CD4-positive, alpha-beta T cell treated with Interleukin-12 subunit alpha and Interleukin-12 subunit beta, for 1 hour (primary cell): Measurements from ENCODE around the gene YPEL1.
"Not testable (repeated sequence)": the region's sequence is repeated elsewhere in the genome, so short reads cannot be mapped to it uniquely, and the experiment has no call there.

Experiments used
- DNase-seq: peaks from one replicate; pipeline ENCODE4 v3.0.0-alpha.2; 2020

Gene YPEL1

DNA sequence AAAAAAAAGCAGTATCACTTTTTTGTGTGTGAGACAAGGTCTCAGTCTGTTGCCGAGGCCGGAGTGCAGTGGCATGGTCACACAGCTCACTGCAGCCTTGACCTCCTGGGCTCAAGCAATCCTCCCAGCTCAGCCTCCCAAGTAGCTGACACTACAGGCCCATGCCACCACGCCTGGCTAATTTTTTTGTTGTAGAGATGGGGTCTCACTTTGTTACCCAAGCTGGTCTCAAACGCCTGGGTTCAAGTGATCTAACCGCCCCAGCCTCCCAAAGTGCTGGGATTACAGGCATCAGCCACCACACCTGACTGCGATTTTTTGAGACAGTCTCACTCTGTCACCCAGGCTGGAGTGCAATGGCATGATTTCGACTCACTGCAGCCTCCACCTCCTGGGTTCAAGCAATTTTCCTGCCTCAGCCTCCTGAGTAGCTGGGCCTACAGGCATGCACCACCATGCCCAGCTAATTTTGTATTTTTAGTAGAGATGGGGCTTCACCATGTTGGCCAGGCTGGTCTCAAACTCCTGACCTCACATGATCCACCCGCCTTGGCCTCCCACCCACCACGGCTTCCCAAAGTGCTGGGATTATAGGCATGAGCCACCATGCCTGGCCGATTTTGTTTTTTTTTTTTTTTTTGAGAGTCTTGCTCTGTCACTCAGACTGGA, 15.3 kb downstream of the YPEL1 start:
- not testable (repeated sequence) for DNase-seq

DNA sequence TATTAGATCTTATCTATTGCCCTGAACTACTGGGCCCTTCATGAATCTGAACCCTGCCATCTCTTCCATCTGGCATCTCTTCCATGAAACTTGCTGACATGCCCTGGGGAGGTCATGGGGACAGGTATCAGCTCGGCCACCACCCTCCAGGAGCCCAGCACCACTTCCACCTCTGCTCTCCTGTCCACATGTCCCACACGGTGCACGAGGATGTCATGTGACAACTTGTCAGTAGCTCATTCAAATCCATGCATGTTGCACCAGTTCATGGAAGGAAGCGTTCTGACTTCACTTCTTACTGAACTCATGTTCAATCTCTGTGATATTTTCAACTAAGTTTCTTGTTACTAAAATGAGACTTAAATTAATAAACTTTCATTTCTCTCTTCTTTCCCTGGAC, 16.6 kb downstream of the YPEL1 start:
- DNase-seq, result no peak

DNA sequence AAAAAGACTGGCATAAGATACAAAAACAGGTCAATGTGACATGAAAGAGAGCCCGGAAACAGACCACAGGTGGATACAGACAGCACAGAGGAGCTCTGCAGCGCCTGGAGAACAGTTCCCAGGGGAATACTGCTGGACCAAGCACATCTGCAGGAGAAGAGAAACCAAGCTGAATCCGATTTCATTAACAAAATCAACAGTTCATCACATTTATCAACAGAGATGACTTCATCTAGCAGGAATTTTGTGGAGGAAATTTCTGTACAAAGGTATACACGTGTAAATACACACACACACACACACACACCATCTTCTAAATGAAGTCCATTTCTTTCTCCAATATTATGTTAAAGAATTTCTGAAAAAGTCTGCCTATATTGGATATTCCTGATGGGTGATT, 17.1 kb downstream of the YPEL1 start:
- no peak for DNase-seq

DNA sequence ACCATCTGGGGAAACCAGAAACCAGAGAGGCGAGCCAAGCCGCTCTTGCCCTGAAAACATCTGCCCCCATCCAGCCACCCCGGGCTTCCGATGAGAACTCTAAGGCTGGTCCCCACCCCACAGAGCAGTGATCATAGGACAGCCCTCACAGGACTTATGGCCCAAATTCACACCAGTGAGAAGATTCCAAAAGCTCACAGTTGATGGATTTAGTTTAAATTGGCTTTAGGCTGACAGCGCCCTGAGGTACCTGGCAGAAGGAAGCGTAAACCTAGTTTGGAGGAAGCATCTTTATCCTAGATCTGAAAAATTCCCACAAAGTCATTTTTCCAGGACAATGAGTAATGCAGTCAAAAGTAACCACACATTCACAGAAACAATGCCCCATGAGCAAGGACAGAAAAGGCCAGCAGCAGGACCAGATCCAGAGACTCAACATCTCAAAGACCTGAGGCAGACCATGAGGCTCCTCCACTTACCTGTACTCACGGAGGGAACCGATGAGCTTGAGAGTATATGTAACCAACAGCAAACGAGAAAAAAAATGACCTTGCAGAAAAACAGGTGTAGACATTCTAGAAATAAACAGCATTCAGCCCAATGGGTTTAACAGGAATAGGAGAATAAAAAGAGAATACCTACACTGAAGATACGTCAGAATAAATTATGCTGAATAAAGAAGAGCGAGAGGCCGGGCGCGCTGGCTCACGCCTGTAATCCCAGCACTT, 19.0 kb downstream of the YPEL1 start:
- not testable (repeated sequence) for DNase-seq

DNA sequence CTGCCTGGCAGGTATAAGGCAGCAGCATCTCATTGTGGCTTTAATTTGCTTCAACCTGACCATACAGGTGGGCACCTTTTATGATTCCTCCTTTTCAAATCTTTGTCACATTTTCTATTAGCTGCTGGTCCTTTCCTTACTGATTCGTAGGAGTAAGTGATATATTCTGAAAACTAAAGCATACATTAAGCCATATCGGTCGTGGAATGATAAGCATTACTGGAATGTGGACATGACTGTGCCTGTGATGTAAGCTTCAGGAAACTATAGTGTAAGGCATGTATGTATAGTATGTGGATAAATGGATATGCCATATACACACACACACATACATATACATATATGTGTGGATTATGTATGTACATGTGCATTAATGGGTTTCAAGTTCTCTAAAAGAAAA, 20.8 kb downstream of the YPEL1 start:
- DNase-seq, result no peak

DNA sequence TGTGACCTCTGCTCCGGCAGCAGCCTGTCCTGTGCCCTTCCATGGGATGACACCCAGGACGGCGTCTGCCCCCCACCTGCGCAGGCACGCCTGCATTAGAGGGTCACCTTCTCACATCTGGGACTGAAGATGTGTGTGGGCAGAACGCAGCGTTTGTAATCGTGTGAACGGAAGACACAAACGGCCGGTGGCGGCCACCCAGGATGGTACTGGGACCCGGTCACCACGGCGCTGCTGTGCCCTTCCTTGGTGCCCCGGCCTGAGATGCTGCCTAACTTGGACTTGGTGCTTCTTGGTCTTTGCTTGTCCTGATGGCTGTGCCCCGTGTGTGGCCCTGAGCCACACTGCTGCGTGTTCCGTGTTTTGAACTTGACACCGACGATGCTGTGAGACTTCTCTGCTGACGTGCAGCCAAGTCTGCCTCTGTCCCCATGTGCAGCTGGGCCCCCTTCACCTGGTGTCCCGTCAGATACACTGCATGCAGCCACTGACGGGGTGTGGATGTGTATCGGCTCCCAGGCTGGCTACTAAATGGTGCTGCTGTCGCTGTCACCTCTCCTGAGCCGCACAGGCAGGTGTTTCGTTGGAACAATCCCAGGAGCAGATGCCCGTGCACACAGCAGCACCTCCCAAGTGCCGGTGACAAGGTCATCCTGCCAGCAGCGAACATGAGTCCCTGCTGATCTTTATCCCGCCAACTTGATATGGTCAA, 21.4 kb downstream of the YPEL1 start:
- DNase-seq, result no peak

DNA sequence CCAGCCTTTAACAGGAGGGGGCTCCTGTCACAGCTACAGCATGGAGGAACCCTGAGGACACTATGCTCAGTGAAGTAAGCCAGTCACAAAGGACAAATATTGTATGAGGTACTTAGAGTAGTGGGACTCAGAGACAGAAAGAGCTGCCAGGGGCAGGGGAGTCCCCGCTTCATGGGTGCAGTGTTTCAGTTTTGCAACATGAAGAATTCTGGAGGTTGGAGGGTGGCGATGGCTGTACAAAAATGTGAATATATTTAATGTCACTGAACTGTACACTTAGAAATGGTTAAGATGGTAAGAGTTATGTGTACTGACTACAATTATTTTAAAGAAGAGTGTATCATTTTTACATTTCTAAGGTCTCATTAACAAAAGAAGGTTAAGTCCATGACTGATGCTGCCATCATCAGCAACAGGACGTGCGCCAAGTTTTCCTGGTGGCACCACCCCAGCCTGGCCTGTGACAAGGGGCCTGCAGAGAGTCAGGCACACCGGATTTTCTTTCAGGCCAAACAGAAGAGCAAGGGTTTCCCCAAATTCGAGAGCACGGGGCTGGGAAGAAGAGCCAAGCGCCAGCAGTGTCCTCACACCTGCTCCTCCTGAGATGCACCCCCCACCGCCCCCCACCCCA, 22.1 kb downstream of the YPEL1 start:
- DNase-seq, result no peak

DNA sequence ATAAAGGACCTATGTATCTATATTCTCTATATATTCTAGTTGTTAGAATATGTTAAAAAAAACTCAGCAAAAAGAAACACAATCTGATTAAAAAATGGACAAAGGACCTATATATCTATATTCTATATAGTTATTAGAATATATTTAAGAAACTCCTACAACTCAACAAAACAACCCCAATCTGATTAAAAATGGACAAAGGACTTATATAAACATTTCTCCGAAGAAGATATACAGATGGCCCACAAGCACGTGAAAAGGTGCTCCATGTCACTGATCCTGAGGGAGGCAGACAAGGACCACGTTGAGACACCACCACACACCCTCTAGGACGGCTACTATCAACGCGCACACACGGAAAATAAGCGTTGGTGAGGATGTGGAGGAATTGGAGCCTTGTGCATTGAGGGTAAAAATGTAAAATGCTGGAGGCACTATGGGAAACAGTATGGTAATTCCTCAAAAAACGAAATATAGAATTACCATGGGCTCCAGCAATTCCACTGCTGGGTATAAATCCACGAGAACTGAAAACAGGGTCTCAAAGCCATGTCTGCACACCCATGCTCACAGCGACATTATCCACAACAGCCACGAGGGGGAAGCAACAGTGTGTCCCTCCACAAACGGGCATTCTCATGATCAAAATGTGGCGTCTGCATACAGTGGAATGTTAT, 22.7 kb downstream of the YPEL1 start:
- peak; percentile 71 for DNase-seq

DNA sequence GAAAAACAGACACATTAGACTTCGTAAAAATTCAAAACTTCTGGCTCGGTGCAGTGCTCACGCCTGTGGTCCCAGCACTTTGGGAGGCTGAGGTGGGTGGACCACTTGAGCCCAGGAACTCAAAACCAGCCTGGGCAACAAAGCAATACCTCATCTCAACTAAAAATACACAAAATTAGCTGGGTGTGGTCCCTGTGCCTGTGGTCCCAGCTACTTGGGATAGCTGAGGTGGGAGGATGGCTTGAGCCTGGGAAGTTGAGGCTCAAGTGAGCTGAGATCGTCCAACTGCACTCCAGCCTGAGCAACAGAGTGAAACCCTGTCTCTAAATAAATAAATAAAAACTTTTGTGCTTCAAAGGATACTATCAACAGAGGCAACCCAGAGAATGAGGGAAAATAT, 23.7 kb downstream of the YPEL1 start:
- DNase-seq, result no peak

DNA sequence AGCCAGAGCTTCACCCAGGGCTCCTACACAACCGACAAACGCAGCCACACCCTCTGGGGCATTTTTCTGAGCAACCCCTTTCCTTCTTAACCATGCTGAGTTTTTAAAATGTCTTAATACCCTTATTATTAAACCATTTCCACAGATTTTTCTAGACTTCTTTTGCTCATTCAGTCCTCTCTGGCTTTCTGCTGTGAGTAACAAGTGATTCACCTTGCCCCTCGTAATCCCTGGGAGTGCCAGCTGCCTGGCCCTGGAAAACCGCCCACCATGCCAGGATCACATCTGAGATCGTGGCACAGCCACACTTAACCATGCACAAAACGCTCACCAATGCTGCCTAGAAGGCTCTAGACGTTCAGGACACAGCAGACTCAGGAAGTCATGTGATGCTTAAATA, 25.4 kb downstream of the YPEL1 start:
- no peak for DNase-seq

DNA sequence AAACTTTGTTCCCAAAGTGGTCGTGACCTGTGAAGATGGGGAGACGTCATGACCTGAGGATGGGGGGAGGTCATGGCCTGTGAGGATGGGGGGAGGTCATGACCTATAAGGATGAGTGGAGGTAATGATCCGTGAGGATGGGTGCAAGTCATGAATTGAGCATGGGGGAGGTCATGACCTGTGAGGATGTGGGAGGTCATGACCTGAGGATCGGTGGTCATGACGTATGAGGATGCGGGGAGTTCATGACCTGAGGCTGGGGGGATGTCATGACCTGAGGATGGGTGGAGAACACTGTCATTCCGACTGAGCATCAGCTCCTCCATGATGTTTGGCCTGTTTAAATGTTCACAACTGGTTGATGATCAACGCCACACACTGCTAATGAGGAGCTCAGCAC, 25.9 kb downstream of the YPEL1 start:
- DNase-seq, result no peak

DNA sequence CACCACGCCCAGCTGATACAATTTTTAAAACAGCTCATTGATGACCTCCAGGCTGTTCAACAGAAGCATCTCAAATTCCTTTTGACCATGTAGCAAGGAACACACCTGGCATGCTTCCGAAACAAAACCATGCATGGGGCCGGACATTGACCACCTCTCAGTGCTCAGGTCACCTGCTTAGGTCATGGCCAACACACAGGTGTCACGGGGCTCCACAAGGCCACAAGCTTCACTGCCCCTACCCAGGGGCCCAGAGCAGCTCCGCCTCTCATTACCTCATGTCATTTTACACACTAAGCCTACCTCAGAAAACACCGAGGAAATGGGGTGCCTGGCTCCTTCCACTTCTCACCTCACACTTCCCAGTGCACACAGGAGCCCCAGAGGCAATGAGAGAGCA, 26.6 kb downstream of the YPEL1 start:
- no peak for DNase-seq

DNA sequence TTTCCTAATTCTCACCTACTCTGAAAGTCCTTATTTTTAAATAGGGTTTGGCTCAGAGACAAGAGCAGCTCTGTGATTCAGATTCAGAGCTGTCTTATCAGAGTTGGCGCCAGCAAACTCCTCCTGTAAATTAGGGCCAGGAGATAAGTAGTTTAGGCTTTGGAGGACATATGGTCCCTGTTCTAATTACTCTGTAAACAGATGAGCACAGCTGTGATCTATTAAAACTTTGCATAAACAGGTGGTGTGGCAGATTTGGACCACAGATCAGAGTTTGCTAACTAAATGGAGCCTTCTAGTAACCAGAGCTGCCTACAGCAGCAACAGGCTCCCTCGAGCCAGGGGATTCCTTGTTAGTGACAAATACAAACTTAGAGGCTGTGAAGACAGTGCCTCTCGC, 27.9 kb downstream of the YPEL1 start:
- DNase-seq, result no peak

DNA sequence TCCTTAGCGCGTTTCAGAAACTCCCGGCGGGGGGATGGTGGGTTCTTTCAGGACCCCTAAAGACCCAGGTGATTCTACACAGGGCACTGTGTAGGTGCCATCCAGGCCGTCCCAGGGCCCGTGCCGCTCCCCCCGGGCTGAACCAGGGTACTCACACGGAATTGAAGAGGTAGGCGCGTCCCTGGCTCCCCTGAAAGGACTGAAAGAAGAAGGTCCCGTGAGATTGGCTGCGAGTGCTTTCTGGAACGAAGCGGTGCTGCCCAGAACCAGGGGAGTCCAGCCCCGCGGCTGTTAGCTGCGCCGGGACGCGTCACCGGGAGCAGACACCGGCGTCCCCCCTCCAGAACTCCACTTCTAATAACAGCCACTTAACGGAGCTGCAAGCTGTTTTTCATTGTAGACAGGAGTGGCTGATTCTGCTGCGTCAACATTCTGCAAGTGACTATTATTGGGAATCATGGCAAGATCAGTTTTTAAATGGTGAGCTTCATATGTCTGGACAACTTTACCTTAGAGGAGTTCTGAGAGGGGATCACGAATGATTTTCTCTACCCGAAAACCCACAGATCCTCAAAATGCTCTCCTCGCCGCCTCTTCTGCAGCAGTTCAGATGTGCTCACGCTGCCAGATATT, 31.8 kb downstream of the YPEL1 start:
- no peak for DNase-seq

DNA sequence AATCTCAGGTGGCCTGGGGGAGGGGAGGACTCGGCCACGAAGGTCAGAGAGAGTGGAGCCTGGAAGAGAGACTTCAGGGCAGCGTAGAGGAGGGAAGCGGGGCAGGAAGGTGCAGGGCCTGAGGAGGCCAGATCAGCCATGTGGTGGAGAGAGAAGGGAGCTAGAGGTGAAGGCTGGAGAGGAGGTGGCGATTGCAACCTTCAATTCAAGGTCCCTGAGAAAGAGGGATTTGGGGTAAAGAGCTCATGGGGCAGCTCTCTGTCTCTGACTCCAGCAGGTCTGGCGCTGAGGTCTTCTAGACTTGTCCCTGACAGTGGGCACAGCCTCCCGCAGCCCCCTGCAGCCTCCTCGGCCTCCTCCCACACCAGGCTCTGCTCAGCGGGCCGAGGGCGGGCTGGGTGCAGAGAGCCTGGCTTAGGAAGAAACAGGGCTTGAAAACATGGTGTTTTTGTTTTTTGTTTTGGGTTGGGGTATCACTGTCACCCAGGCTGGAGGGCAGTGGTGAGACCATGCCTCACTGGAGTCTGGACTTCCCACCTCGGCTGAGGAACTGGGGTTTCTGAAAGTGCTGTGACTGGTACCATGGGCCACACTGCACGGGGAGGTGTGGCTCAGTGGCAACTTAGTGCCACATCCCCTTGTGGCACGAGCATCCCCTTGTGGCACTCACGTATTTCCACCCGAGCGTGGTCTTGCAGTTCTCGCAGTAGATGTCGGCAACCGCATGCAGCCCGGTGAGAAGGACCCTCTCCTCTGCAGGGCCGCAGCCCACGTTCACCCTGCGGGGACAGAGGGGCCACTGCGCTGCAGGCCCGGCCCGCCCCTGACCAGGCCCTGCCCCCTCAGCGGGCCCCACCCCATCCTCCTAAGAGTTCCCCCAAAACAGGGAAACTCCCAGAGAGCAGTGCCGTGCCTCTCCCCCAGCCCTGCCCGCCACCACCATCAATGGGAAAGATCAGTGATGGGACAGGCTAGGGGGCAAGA, 32.6 kb downstream of the YPEL1 start:
- DNase-seq, result no peak

DNA sequence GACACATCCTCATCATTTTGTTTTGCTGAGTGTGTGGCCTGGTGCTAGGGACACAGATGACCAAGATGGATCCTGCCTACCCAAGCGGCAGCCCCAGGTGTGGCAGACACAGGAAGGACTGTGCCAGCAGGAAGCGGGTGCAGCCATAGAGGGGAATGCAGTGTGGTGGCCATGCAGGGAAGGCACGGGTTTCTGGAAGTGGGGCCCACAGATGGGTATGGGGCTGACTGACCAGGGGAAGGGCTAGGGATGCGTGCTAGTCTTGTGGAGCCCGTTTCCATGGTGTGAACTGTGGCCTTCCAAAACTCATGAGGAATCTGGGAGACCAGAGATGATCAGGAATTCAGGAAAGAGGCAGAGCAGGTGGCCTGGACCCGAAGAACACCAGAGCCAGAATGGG, 33.5 kb downstream of the YPEL1 start:
- DNase-seq, result no peak

DNA sequence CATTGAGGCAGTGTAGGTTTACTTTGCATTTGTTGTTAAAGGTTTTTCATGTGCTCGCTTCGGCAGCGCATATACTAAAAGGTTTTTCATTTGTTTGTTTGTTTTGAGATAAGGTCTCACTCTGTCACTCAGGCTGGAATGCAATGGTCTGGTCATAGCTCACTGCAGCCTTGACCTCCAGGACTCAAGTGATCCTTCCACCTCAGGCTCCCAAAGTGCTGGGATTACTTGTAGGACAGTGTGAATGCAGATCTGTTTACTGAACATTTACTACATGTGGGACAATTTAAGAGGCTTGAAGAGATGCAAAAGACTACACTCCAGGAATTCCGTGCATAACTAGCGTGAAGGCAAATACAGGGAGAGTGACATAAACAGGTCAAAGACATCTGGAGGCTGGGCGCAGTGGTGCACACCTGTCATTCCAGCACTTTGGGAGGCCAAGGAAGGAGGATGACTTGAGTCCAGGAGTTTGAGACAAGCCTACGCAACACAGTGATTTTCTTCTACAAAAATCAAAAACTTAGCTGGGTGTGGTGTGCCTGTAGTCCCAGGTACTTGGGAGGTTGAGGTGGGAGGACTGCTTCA, 34.1 kb downstream of the YPEL1 start:
- no peak for DNase-seq

DNA sequence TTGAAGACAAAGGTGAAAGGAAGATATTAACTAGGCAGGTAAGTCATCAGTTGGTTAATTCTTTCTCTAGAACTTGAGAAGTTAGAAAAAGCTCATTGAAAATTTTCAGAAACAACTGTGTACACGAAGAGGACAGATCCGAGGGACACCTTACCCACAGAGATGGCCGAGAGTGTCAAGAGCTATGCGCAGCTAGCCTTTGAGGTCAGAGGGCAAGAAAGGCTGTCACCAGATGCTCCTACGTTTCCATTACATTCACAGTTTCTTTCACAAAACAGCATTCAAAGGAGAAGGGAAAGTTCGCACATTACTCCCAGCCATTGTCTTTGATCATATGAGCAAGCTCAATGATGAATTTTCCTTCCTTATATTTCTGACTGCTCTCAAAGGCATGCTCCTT, 34.8 kb downstream of the YPEL1 start:
- DNase-seq, result no peak

DNA sequence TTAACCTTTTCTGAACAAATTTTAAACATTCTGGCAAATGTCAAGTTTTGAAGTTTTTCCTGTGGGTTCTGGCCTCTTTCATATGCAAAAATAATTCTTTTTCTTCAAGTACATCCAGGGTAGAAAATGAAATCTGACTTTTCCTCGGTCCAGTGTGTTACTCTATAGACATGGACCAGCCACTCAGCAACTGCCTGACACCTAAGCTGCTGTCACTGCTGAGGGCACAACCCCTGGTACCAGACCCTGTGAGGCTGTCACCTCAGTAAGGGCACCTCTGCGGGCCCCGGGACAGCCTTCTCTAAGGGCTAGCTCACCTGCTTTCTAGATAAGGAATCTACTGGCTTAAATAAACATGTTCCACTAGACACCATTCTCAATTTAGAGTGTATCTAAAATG, 36.0 kb downstream of the YPEL1 start:
- no peak for DNase-seq

DNA sequence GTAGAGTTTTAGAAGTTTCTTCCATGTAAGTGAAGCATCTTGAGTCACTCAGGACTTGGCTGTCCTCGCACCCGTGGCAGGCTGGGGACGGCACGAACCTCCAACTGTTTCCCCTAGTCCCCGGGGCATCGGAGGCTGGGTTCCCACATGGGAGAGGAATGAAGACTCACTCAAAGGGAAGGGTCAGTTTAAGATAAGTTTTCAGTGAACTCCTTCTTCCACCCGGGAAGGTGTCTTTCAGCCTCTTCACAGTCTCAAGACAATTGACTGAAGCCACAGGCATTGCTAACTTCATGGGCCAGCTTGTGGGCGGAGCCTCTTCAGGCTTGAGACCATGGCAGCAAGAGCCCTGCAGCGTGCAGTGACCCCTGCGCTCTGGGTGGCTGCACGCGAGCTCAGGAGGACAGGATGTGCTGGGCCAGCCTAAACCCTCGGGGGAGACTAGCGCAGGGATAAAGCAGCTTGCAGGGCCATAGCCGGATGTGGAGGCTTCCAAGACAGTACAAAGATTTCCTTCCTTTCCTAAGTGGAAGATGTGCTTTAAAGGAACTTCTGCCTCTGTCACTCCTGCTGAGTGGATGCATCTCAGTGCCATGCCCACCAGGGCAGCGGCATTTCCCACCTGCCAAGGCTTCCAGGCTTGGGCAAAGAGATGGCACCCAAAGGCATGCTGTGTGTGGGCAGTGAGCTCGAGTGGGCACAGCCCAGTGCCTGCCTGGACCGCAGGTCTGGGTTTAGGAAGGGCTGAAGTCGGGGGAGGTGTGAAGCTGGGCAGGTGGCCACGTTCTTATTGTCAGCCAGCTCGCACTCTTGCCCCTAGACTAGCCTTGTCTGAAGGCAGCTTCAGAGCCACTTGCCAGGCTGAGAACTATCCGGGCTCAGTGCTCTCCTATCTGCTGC, 36.9 kb downstream of the YPEL1 start:
- no peak for DNase-seq
